ENCODE results near the gene TP53I11.

The TP53I11 gene

DNA sequence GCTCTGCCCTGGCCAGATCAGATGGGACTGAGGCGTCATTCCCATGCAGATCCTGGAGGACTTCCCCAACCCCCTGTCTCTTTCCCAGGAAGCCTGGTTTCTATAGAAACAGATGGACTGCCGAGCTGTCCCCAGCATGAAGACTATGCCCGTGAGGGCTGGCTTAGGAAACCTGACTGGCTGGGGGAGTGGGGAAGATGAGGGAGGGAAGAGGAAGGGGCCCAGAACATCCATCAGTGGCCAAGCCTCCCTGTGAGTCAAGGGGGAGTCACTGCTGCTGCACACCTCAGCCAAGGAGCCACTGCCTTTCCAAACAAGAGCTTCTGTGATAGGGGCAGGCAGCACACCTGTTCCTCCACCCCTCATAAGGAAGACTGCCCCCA is 5.8 kb downstream of the TP53I11 start:
- Histone ChIP-seq H3K9me3 (ENCODE audit: control insufficient read depth in 1 of 2, low read length in 2 of 2) (no peaks in the 10 kb centered on the region), H3K4me1 (ENCODE audit: control insufficient read depth in 1 of 2, insufficient read depth in 2 of 2, low read length in 2 of 2) (peaks cover 6 to 41% of the 10 kb centered on the region in 2 donors), H3K36me3 (ENCODE audit: control insufficient read depth in 1 of 2, insufficient read depth in 2 of 2, low read length in 2 of 2) (no peaks in the 10 kb centered on the region), H3K27ac (ENCODE audit: low read length) (no peak overlapping the region), H3K4me3 (ENCODE audit: low read depth in 1 of 2, low read length in 2 of 2) (no peak overlapping the region), H3K27me3 (ENCODE audit: low read depth, low read length) (no peaks in the 10 kb centered on the region)

DNA sequence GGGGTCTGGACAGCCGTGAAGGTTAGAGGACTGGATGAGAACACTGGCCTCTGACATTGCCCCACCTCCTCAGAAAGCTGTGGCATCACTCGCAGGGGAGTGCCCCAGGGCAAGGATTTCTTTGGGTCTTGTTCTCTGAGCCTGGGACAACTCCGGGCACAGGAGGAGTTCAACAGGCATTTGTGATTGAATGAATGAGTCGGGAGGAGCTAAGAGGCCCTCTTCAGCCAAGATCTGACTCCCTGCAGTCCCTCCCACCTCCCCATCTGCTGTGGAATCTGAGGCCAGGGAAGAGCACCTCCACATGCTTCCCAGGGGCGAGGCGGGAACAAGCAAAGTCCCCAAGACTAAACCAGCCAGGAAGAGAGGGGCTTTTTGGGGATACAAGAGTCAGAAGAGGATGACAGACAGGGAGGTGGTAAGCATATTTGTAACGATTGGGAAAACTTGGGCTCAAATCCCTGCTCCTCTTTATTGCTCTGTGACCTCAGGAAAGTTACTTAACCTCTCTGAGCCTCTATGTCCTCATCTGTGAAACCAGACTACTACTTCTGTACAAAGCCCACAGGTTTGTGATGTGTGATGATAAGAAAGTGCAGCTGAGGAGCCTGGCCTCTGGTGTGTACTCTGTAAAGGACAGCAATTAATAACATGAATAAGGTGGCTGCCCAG is 6.4 kb downstream of the TP53I11 start:
- no peak overlapping the region for H3K4me3 ChIP-seq (ENCODE audit: low read depth in 1 of 2, low read length in 2 of 2)
- H3K27ac ChIP-seq (ENCODE audit: low read length): no peak overlapping the region
- H3K36me3 ChIP-seq (ENCODE audit: control insufficient read depth in 1 of 2, insufficient read depth in 2 of 2, low read length in 2 of 2): no peaks in the 10 kb centered on the region
- no peaks in the 10 kb centered on the region for H3K27me3 ChIP-seq (ENCODE audit: low read depth, low read length)
- H3K9me3 ChIP-seq (ENCODE audit: control insufficient read depth in 1 of 2, low read length in 2 of 2): no peaks in the 10 kb centered on the region
- H3K4me1 ChIP-seq (ENCODE audit: control insufficient read depth in 1 of 2, insufficient read depth in 2 of 2, low read length in 2 of 2): peaks cover 7 to 37% of the 10 kb centered on the region in 2 donors

- Histone ChIP-seq H3K27me3 (ENCODE audit: low read depth, low read length) (no peaks in the 10 kb centered on the region), H3K27ac (ENCODE audit: low read length) (no peak overlapping the region), H3K4me1 (ENCODE audit: control insufficient read depth in 1 of 2, insufficient read depth in 2 of 2, low read length in 2 of 2) (peaks cover 9 to 31% of the 10 kb centered on the region in 2 donors), H3K9me3 (ENCODE audit: control insufficient read depth in 1 of 2, low read length in 2 of 2) (no peaks in the 10 kb centered on the region), H3K4me3 (ENCODE audit: low read depth in 1 of 2, low read length in 2 of 2) (no peak overlapping the region), H3K36me3 (ENCODE audit: control insufficient read depth in 1 of 2, insufficient read depth in 2 of 2, low read length in 2 of 2) (no peaks in the 10 kb centered on the region)
Measured at GRCh38 chr11:44943696-44944095, 7.0 kb downstream of the TP53I11 start.

DNA sequence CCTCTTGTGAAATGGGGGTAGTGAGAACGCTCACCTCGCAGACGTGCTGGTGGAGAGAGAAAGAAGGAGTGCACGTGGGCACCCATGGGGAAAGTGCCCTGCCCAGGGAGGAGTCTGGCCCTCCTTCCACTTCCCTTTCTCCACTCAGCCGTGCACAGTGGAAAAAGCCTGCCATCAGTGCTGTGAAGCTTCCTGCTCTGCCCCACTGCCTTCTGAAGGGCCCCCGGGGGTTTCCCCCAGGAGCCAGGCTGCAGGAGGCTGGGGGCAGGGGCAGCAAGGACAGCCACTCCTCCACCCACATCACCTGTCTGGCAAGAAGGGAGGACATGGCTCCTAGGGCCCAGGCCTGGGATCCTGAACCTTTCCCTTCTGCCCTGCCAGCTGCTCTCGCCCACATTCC is 7.6 kb downstream of the TP53I11 start:
- no peaks in the 10 kb centered on the region for H3K36me3 ChIP-seq (ENCODE audit: control insufficient read depth in 1 of 2, insufficient read depth in 2 of 2, low read length in 2 of 2)
- no peaks in the 10 kb centered on the region for H3K27me3 ChIP-seq (ENCODE audit: low read depth, low read length)
- no peak overlapping the region for H3K27ac ChIP-seq (ENCODE audit: low read length)
- no peaks in the 10 kb centered on the region for H3K9me3 ChIP-seq (ENCODE audit: control insufficient read depth in 1 of 2, low read length in 2 of 2)
- H3K4me1 ChIP-seq (ENCODE audit: control insufficient read depth in 1 of 2, insufficient read depth in 2 of 2, low read length in 2 of 2): peaks cover 9 to 30% of the 10 kb centered on the region in 2 donors
- no peak overlapping the region for H3K4me3 ChIP-seq (ENCODE audit: low read depth in 1 of 2, low read length in 2 of 2)

GRCh38 chr11:44942029-44942955 is 8.4 kb downstream of the TP53I11 start:
- H3K4me3 ChIP-seq (ENCODE audit: low read depth in 1 of 2, low read length in 2 of 2): no peak overlapping the region
- H3K27ac ChIP-seq (ENCODE audit: low read length): no peak overlapping the region
- no peaks in the 10 kb centered on the region for H3K9me3 ChIP-seq (ENCODE audit: control insufficient read depth in 1 of 2, low read length in 2 of 2)
- peaks cover 0 to 6% of the 10 kb centered on the region in 2 donors for H3K36me3 ChIP-seq (ENCODE audit: control insufficient read depth in 1 of 2, insufficient read depth in 2 of 2, low read length in 2 of 2)
- no peaks in the 10 kb centered on the region for H3K27me3 ChIP-seq (ENCODE audit: low read depth, low read length)
- peaks cover 9 to 30% of the 10 kb centered on the region in 2 donors for H3K4me1 ChIP-seq (ENCODE audit: control insufficient read depth in 1 of 2, insufficient read depth in 2 of 2, low read length in 2 of 2)

DNA sequence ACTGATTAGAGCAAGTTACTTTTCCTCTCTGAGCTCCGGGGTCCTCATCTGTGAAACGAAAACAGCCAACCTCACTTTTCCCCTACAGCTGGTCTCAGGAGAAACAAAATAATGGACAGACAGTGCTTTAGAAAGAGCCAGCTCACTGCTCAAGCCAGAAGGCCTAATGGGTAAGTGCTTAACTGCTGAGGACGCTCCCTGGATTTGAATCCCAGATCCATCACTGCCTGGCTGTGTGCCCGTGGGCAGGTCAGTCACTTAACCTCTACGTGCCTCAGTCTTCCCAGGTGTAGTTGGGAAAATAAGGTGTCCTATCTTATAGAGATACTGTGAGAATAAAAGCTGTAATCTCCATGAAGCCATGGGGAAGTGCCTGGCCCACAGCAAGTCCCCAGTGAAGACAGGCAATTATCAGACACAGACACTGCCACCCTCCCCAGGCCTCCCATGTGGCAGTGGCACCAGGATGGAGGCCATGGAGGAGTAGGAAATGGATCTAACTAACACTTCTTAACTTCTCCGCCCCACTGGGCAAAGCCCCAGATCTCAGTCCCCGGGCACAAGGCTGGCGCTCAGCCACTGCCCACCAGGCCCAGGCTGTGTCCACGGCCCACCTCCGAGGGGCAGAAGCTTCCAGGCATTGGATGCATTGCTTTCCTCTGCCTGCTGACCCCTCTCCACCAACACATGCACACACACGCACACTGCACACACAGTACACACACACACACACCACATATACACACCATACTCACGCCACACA is 9.2 kb downstream of the TP53I11 start:
- Histone ChIP-seq H3K27ac (ENCODE audit: low read length) (no peak overlapping the region), H3K9me3 (ENCODE audit: control insufficient read depth in 1 of 2, low read length in 2 of 2) (no peaks in the 10 kb centered on the region), H3K36me3 (ENCODE audit: control insufficient read depth in 1 of 2, insufficient read depth in 2 of 2, low read length in 2 of 2) (peaks cover 0 to 6% of the 10 kb centered on the region in 2 donors), H3K4me1 (ENCODE audit: control insufficient read depth in 1 of 2, insufficient read depth in 2 of 2, low read length in 2 of 2) (peaks cover 9 to 30% of the 10 kb centered on the region in 2 donors), H3K4me3 (ENCODE audit: low read depth in 1 of 2, low read length in 2 of 2) (no peak overlapping the region), H3K27me3 (ENCODE audit: low read depth, low read length) (no peaks in the 10 kb centered on the region)

- Histone ChIP-seq H3K9me3 (ENCODE audit: control insufficient read depth in 1 of 2, low read length in 2 of 2) (no peaks in the 10 kb centered on the region), H3K4me1 (ENCODE audit: control insufficient read depth in 1 of 2, insufficient read depth in 2 of 2, low read length in 2 of 2) (peaks cover 9 to 28% of the 10 kb centered on the region in 2 donors), H3K27ac (ENCODE audit: low read length) (no peak overlapping the region), H3K36me3 (ENCODE audit: control insufficient read depth in 1 of 2, insufficient read depth in 2 of 2, low read length in 2 of 2) (peaks cover 0 to 6% of the 10 kb centered on the region in 2 donors), H3K4me3 (ENCODE audit: low read depth in 1 of 2, low read length in 2 of 2) (no peak overlapping the region), H3K27me3 (ENCODE audit: low read depth, low read length) (no peaks in the 10 kb centered on the region)
Measured at GRCh38 chr11:44940835-44941234, 9.8 kb downstream of the TP53I11 start.

- no peak overlapping the region for H3K4me3 ChIP-seq (ENCODE audit: low read depth in 1 of 2, low read length in 2 of 2)
- H3K4me1 ChIP-seq (ENCODE audit: control insufficient read depth in 1 of 2, insufficient read depth in 2 of 2, low read length in 2 of 2): peaks cover 9 to 25% of the 10 kb centered on the region in 2 donors
- H3K36me3 ChIP-seq (ENCODE audit: control insufficient read depth in 1 of 2, insufficient read depth in 2 of 2, low read length in 2 of 2): peaks cover under 1 to 6% of the 10 kb centered on the region in 2 donors
- no peak overlapping the region for H3K27ac ChIP-seq (ENCODE audit: low read length)
- no peaks in the 10 kb centered on the region for H3K9me3 ChIP-seq (ENCODE audit: control insufficient read depth in 1 of 2, low read length in 2 of 2)
- no peaks in the 10 kb centered on the region for H3K27me3 ChIP-seq (ENCODE audit: low read depth, low read length)
Measured at GRCh38 chr11:44940404-44940803, 10.3 kb downstream of the TP53I11 start.

DNA sequence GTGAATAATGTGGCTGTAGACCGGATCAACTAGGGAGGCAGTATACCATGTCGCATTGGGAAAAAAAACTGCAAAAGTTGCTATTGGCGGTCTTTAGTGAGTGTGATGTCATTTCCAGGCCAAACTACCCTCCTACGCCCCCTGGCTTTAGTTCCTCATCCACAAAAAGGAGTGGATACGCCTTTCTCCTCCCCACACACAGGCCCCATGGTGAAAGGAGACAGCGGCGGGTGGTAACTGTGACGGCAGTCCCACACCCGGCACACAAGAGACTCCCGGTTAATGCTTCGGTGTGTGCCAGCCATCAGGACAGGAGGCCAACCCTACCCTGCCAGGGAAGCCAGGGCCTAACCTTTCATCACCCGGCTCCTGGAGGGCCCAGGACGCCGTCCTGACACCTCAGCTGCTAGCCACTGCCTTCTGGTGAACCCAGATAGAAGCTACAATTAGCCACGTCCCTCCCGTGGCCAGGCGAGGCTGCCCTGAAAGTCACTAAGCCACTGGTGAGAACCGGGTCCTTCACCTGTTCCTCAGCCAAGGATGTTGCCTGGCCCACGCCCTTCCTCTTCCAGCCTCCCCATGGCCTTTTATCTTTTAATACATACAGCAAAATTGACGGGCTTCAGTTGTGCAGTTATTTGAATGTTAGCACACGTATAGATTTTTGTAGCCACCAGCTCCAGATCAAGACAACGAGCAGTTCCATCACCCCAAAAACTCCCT is 10.8 kb downstream of the TP53I11 start:
- Histone ChIP-seq H3K4me3 (ENCODE audit: low read depth in 1 of 2, low read length in 2 of 2) (no peak overlapping the region), H3K27ac (ENCODE audit: low read length) (no peak overlapping the region), H3K4me1 (ENCODE audit: control insufficient read depth in 1 of 2, insufficient read depth in 2 of 2, low read length in 2 of 2) (peaks cover 9 to 25% of the 10 kb centered on the region in 2 donors)

GRCh38 chr11:44938066-44938691 is 12.5 kb downstream of the TP53I11 start:
- Histone ChIP-seq H3K4me3 (ENCODE audit: low read depth in 1 of 2, low read length in 2 of 2) (no peak overlapping the region), H3K27me3 (ENCODE audit: low read depth, low read length) (no peaks in the 10 kb centered on the region), H3K4me1 (ENCODE audit: control insufficient read depth in 1 of 2, insufficient read depth in 2 of 2, low read length in 2 of 2) (peaks cover 9 to 23% of the 10 kb centered on the region in 2 donors), H3K9me3 (ENCODE audit: control insufficient read depth in 1 of 2, low read length in 2 of 2) (no peaks in the 10 kb centered on the region), H3K36me3 (ENCODE audit: control insufficient read depth in 1 of 2, insufficient read depth in 2 of 2, low read length in 2 of 2) (peaks cover 6 to 19% of the 10 kb centered on the region in 2 donors), H3K27ac (ENCODE audit: low read length) (no peak overlapping the region)

More for the DNA sequence above, 10.8 kb downstream of the TP53I11 start:
- no peaks in the 10 kb centered on the region for H3K27me3 ChIP-seq (ENCODE audit: low read depth, low read length)
- peaks cover 6% of the 10 kb centered on the region in 2 donors for H3K36me3 ChIP-seq (ENCODE audit: control insufficient read depth in 1 of 2, insufficient read depth in 2 of 2, low read length in 2 of 2)
- no peaks in the 10 kb centered on the region for H3K9me3 ChIP-seq (ENCODE audit: control insufficient read depth in 1 of 2, low read length in 2 of 2)
